Calu3 (cell line): ENCODE results near the gene BACH2. TPM values are rescaled to one million over a fixed set of nuclear protein-coding genes. Genes with fewer than 3 reads are reported as not detected.
"Not testable (repeated sequence)": the region's sequence is repeated elsewhere in the genome, so short reads cannot be mapped to it uniquely, and the experiment has no call there.

Experiments
- BruUV-seq: library from RNA; stranded (reverse); fragments of 400-500 nt; replicated peaks from 2 replicates; lab custom pipeline; 2021; lab: Mats Ljungman, UMichigan
- CTCF ChIA-PET: fragments of 300-600 bp; sonication (Branson Sonifier 250); formaldehyde crosslinking; loops from one replicate; lab custom pipeline; 2022; ENCODE audit warnings: antibody characterized with exemption; lab: Charles Lee
- DNase-seq: peaks from one replicate; pipeline ENCODE4 v3.0.0; 2022
- H3K27ac Mint-ChIP-seq: one replicate; pipeline ENCODE4 v1.8.0; 2022; ENCODE audit warnings: mixed read lengths; ENCODE audit not compliant: unreplicated experiment
- H3K27me3 Mint-ChIP-seq: one replicate; pipeline ENCODE4 v1.8.0; 2022; ENCODE audit warnings: mixed read lengths; ENCODE audit not compliant: unreplicated experiment
- H3K36me3 Mint-ChIP-seq: one replicate; pipeline ENCODE4 v1.8.0; 2022; ENCODE audit warnings: mild to moderate bottlenecking, moderate library complexity, mixed read lengths; ENCODE audit not compliant: insufficient read depth, unreplicated experiment
- H3K4me1 Mint-ChIP-seq: one replicate; pipeline ENCODE4 v1.8.0; 2022; ENCODE audit warnings: mild to moderate bottlenecking, low read depth, mixed read lengths; ENCODE audit not compliant: unreplicated experiment
- H3K4me3 Mint-ChIP-seq: one replicate; pipeline ENCODE4 v1.8.0; 2022; ENCODE audit warnings: mild to moderate bottlenecking, low read depth, moderate library complexity, mixed read lengths; ENCODE audit not compliant: unreplicated experiment
- H3K9me3 Mint-ChIP-seq: one replicate; pipeline ENCODE4 v1.8.0; 2022; ENCODE audit warnings: low read depth, mixed read lengths; ENCODE audit not compliant: unreplicated experiment
- CTCF ChIP-seq: fragments of 200-600 bp; IDR thresholded peaks from one replicate; pipeline ENCODE4 v1.8.0; 2022; ENCODE audit warnings: antibody characterized with exemption; ENCODE audit not compliant: unreplicated experiment
- intact Hi-C: fragments of 100-400 bp; cut with micrococcal nuclease; formaldehyde crosslinking; loops from one replicate; pipeline ENCODE4 v1.10.0; 2022; ENCODE audit not compliant: unreplicated experiment
- total RNA-seq: library from RNA; stranded (reverse); gene quantifications from 2 replicates; pipeline ENCODE4 v1.2.3, GENCODE V29; 2022

The BACH2 gene
- total RNA-seq, 1 experiment from 2014 or later, result 7.2 TPM

DNA sequence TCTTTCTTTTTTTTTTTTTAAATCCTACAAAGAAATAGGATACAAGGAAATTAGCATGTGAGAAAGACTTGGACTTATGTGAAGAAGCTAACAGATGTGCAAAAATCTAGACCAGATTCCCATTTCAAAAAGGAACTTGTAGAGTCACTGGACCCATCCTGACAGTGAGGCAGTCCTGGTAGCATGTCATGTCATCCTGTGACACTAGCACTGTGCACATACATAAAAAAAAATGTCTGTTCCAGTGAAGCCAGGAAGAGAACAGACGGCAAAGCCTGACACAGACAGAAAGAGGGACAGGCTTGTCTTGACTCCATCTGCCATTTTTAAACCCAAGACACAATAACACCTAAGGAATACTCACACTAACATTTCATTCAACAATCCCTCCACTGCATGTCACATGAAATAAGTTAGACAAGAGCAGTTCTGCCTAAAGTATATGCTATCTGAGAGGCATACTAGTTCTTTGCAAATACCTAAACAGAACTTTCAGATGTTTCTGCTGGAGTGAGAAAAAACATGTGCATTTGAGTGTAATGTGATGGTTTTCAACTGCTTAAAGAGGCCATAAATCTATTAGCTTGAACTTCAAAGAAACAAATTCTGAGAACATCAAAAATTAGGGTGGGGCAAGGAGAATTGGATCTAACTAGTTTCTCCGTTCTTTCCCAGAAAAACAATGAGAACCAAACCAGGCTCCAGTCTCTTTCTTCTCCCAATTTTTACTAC, 159.6 kb downstream of the BACH2 start:
- TF ChIP-seq CTCF, result no peak
- intact Hi-C loops, result no loop called here
- no peak overlapping the region for H3K27ac Mint-ChIP-seq

DNA sequence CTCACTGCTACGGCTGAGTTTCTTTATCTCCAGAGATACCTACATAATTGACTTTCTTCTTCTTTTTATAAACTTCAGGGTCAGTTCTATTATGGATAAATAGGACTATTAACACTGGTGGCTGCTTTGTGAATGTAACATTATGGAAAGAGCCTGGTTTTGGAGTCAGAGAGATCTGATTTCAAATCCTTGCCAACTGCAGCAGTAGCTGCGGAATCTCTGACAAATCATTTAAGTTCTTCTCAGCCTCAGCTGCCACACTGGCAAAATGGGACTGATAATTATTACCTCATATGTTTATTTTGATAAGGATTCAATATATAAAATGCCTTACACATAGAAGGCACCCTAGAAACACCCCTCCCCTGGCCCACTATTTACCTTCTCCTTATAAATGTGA, 160.5 kb downstream of the BACH2 start:
- CTCF ChIA-PET, result no interaction called here
- Mint-ChIP-seq H3K4me3 (no peak overlapping the region), H3K4me1 (peaks cover 8% of the 10 kb centered on the region), H3K27me3 (no peaks in the 10 kb centered on the region), H3K9me3 (no peaks in the 10 kb centered on the region), H3K36me3 (no peaks in the 10 kb centered on the region), H3K27ac (no peak overlapping the region)
- TF ChIP-seq CTCF, result no peak
- intact Hi-C loops, result no loop called here
- DNase-seq, result no peak
- no TSS peak for BruUV-seq

More for the DNA sequence above, 159.6 kb downstream of the BACH2 start:
- Mint-ChIP-seq H3K27me3 (no peaks in the 10 kb centered on the region), H3K9me3 (no peaks in the 10 kb centered on the region), H3K36me3 (no peaks in the 10 kb centered on the region), H3K4me3 (no peak overlapping the region), H3K4me1 (peaks cover 8% of the 10 kb centered on the region)
- DNase-seq, result no peak
- CTCF ChIA-PET, result no interaction called here
- BruUV-seq, result no TSS peak

DNA sequence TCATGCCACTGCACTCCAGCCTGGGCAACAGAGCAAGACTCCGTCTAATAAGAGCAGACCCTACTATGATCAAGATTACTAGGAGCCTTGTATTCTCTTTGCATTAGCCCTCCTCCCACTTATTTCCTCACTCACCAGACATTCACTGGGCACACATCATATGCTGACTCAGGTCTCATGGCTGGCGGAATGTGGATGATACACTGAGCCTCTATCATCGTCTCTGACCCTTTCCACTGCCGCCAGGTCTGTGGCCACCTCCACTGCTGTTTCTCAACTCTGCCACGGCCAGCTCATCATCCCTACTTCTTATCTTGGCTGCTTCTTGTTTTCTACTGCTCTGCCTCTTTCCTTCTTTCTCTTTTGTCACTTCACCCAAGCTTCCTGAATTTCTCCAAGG, 161.0 kb downstream of the BACH2 start:
- H3K4me1 Mint-ChIP-seq, result peaks cover 8% of the 10 kb centered on the region
- no TSS peak for BruUV-seq
- no peaks in the 10 kb centered on the region for H3K36me3 Mint-ChIP-seq
- no peaks in the 10 kb centered on the region for H3K9me3 Mint-ChIP-seq
- CTCF ChIA-PET, result no interaction called here
- DNase-seq, result no peak
- intact Hi-C loops, result no loop called here
- H3K27me3 Mint-ChIP-seq, result no peaks in the 10 kb centered on the region
- no peak for TF ChIP-seq CTCF
- H3K4me3 Mint-ChIP-seq, result no peak overlapping the region
- H3K27ac Mint-ChIP-seq, result no peak overlapping the region

GRCh38 chr6:90133664-90134063, 163.0 kb downstream of the BACH2 start:
- H3K9me3 Mint-ChIP-seq, BruUV-seq, H3K27me3 Mint-ChIP-seq, H3K27ac Mint-ChIP-seq, DNase-seq, CTCF ChIA-PET, H3K4me3 Mint-ChIP-seq, H3K36me3 Mint-ChIP-seq, intact Hi-C loops, H3K4me1 Mint-ChIP-seq: not testable (repeated sequence)
